ENCODE data around the gene SGMS1.

DNA sequence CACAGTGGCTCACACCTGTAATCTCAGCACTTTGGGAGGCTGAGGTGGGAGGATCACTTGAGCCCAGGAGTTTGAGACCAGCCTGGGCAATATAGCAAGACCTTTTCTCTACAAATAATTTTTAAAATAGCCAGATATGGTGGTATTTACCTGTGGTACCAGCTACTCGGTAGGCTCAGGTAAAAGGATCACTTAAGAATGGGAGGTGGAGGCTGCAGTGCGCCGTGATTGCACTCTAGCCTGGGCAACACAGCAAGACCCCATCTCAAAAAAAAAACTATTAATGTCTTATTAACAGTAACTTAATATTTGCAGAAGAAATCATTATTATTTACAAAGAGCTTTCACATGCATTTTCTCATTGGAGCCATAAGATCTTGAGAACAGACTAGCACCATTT, 103.6 kb downstream of the SGMS1 start:
- TF ChIP-seq, protein P1, sequence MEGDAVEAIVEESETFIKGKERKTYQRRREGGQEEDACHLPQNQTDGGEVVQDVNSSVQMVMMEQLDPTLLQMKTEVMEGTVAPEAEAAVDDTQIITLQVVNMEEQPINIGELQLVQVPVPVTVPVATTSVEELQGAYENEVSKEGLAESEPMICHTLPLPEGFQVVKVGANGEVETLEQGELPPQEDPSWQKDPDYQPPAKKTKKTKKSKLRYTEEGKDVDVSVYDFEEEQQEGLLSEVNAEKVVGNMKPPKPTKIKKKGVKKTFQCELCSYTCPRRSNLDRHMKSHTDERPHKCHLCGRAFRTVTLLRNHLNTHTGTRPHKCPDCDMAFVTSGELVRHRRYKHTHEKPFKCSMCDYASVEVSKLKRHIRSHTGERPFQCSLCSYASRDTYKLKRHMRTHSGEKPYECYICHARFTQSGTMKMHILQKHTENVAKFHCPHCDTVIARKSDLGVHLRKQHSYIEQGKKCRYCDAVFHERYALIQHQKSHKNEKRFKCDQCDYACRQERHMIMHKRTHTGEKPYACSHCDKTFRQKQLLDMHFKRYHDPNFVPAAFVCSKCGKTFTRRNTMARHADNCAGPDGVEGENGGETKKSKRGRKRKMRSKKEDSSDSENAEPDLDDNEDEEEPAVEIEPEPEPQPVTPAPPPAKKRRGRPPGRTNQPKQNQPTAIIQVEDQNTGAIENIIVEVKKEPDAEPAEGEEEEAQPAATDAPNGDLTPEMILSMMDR (IDR thresholded peaks at IDR 0.05) = no peak
- TF ChIP-seq POLR2A (IDR thresholded peaks at IDR 0.05) = no peak

All from prostate gland (tissue), 2 donors.